CD4-positive, alpha-beta T cell treated with Interleukin-15 for 1 hour (primary cell): ENCODE measurements around the gene EEF1AKMT4.

ENCODE experiments used
- DNase-seq: peaks from one replicate; pipeline ENCODE4 v3.0.0-alpha.2; 2020

EEF1AKMT4 gene

DNA sequence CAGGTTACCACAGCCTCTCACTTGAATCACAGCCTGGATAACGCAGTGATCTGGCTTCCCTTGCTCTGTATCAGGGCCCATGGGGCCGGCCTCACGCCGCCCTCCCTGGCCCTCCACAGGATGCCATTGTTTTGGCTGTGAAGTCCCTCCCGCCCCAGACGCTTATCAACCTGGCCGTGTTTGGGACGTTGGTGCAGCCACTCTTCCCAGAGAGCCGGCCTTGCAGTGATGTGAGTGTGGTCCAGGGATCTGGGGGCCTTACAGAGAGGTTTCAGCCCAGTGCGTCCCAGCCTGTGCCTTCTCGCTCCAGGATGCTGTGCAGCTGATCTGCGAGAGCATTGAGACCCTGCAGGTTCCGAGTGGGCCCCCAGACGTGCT, 13.4 kb upstream of the EEF1AKMT4 start:
- DNase-seq: no peak

DNA sequence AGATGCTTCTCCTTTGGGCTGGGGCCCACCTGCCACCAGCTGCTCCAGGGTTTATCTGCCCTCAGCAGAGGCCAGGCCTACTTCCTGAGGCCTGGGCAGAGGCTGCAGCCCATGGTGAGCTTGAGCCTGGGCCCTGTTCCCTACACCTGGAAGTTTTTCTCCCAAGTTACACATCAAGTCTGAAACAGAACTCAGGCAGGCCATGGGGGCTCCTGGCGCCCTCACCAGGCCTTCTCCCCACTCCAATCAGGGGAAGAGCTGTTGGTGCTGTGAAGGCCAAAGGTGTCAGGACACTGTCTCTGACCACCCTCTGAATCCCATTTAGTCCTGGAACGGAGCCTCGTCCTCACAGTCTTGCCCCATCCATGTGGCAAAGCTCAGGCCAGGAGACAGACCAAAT, 12.8 kb upstream of the EEF1AKMT4 start:
- DNase-seq: no peak

DNA sequence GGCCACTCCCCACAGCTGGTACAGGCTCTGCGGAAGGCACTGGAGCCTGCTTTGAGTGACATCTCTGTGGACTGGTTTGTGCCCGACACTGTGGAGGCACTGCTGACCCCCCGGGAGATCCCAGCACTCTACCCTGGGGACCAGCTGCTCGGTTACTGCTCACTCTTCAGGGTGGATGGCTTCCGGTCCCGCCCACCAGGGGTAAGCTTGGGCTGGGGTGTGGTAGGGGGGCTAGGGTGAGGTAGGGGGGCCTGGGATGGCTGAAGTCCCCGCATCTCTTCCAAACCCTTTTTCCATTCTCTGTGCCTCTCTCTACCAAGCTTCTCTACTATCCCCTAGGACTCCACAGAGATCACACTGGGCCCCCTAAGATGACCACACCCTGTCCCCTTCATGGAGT, 12.3 kb upstream of the EEF1AKMT4 start:
- no peak for DNase-seq

GRCh38 chr3:184237807-184238206, 11.7 kb upstream of the EEF1AKMT4 start:
- DNase-seq: no peak

- DNase-seq: no peak
Observed at GRCh38 chr3:184238246-184238818, 11.1 kb upstream of the EEF1AKMT4 start.

DNA sequence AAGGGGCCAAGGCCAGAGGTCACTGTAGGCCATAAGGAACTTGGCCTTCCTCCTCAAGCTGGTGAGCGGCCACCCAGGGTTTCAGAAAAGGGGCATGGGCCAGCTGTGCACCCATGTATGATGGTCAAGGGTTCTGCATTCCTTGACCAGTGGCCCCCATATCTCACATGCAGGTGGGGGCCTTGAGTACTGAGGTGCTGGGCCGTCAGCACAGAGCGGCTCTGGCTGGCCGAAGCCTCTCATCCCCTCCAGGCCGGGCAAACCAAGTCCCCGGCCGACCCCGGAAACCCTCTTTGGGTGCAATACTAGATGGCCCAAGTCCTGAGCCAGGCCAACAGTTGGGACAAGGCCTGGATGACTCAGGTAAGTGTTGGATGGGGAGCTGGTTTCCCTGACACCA, 10.3 kb upstream of the EEF1AKMT4 start:
- no peak for DNase-seq

DNA sequence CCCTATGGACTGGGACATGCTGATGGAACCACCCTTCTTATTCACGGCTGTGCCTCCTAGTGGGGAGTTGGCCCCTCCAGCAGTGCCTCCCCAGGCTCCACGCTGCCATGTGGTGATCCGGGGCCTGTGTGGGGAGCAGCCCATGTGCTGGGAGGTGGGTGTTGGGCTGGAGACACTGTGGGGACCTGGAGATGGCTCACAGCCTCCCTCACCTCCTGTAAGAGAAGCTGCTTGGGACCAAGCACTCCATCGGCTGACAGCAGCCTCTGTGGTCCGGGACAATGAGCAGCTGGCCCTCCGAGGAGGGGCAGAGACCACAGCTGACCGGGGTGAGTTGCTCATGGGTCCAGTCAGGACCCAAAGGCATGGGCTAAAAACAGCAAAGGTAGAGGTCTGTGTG, 9.8 kb upstream of the EEF1AKMT4 start:
- DNase-seq: no peak

GRCh38 chr3:184240384-184241140, 8.9 kb upstream of the EEF1AKMT4 start:
- no peak for DNase-seq

DNA sequence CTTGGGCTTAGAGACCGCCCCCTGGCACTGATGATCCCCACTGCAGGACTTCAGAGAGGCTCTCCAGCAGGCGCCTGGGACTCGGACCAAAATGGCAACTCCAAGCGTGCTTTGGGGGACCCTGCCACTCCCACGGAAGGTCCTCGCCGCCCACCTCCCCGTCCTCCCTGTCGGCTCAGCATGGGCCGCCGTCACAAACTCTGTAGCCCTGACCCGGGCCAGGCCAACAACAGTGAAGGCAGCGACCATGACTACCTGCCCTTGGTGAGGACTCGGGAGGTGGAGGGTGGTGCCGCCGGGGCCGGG, 8.4 kb upstream of the EEF1AKMT4 start:
- DNase-seq: no peak

DNA sequence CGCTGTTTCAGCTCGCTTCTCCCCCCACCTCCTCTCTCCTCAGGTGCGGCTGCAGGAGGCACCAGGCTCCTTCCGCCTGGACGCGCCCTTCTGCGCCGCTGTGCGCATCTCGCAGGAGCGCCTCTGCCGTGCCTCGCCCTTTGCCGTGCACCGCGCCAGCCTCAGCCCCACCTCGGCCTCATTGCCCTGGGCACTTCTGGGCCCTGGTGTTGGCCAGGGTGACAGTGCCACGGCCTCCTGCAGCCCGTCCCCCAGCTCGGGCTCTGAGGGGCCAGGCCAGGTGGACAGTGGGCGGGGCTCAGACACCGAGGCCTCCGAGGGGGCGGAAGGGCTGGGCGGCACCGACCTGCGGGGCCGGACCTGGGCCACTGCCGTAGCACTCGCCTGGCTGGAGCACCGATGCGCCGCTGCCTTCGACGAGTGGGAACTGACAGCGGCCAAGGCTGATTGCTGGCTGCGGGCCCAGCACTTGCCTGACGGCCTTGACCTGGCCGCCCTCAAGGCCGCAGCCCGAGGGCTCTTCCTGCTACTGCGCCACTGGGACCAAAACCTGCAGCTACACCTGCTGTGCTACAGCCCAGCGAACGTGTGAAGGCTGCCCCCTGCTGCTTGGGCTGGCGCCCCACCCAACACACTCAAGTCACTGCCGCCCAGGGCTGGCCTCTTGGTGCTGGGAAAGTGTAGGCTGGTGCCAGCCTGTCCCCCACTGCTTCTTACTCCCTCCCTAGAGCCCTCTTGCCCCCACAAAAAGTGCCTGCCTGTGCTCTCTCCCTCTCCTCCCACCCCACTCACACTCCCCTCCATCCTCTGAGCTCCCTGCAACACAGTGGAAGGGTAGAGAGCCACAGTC, 7.8 kb upstream of the EEF1AKMT4 start:
- no peak for DNase-seq

- no peak for DNase-seq
Observed at GRCh38 chr3:184242297-184242685, 7.2 kb upstream of the EEF1AKMT4 start.

DNA sequence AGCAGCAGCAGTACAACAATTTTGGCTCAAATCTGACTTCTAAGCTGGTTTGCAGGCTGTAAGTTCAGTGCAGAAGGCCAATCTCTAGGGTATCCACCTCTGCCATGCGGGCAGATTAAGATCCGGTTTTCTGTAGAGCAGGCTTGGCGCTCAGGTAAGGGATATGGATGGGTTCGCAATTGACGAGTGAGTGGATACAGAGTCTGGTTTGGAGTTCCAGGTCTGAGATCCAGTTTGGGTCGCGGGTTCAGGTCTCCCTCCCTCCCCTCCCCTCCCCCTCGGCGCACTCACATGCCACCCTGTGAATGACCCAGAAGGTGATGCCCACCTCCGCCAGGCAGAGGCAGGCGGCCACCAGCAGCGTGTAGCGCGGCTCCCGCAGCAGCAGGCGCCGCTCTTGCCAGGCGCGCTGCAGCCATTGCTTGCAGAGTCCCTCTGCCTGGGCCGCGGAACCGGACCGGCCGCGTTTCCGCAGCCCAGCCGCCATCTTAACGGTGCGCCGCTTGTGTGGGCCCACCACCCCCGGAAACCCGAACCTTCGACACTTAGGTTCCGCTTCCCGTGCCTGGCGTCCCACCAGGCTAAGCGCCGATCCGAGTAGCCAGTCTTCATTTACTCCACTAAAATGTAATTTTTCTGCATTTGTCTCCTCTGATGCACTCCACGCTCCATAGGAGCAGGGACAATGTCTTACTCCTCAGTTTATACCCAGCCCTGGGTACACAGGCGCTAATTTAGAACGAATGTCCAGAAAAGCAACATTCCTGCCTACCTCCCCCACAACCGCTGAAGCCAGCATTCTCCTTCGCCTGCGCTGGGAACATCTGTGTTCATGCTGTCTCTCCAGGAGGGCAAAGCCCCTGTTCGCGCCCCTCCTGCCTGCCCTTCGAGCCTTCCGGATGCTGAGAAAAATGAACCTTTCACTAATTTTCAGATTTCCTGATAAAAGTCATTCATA, 739 bp upstream of the EEF1AKMT4 start, which contains the start of gene ALG3:
Gene ALG3 (minus strand): TSS at position 509 of the 958 bp plus-strand sequence. CDS start 22 bp downstream, at position 487.
- peak; percentile 82 for DNase-seq

DNA sequence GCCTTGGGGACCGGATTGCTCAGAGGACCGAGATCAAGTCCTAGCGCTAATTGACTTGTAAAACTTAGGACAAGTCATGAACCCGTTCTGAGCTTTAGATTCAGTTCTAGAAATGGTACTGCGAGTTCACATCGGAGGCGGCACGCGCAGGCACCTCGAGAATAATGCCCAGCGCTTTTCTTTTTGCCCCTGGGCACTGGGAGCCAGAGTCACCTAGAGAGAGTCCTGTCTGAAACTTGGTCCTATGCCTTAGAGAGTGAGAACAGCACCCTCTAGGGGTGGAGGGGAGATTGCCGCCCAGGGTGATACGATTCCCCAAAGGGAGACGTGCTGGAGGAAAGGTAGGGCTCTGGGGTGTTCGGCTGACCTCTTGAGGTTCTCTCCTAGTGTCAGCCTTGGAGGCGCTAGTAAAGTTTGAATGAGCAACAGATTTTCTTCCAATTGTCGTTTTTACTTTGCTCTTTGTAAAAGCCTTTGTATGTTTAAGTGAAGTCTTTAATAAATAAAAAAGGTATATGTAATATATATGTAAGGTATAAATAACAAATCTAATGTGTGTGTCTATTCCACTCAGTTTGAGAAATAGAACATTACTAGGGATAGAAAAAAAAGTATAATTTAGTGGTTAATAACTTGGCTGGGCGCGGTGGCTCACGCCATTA, 826 bp downstream of the EEF1AKMT4 start:
- peak; percentile 86 for DNase-seq

DNA sequence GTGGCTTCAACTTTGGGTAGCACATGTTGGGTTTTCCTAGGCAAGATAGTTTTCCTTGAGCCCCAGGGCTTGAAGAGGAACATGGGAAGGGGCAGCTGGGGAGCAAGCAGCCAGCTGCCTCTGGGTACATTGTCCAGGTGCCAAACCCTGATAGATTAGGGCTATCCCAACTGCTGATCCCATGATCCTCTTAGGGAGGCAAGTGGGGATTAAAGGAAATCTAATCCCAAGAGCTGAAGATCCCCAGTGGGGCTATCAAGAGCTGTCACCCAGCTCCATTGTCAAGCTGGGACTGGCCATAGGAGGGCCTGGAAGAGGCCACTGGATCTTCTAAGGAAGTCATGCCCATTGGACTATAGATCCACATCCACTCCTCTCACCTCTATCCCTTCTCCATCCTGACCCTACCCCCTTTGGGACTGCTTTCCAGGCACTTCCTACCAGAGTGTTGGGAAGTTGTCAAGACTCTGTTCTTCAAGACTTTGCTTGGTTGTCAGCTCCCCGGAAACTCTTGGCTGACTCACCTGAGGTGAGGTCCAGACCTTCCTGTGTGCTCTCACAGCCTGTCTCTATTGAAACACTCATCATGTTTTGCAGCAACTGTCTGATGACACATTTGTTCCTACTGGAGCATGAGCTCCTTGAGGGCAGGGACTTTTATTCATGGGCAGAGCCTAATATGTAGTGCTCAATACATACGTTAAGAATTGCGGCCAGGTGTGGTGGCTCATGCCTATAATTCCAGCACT, 6.0 kb downstream of the EEF1AKMT4 start:
- no peak for DNase-seq

DNA sequence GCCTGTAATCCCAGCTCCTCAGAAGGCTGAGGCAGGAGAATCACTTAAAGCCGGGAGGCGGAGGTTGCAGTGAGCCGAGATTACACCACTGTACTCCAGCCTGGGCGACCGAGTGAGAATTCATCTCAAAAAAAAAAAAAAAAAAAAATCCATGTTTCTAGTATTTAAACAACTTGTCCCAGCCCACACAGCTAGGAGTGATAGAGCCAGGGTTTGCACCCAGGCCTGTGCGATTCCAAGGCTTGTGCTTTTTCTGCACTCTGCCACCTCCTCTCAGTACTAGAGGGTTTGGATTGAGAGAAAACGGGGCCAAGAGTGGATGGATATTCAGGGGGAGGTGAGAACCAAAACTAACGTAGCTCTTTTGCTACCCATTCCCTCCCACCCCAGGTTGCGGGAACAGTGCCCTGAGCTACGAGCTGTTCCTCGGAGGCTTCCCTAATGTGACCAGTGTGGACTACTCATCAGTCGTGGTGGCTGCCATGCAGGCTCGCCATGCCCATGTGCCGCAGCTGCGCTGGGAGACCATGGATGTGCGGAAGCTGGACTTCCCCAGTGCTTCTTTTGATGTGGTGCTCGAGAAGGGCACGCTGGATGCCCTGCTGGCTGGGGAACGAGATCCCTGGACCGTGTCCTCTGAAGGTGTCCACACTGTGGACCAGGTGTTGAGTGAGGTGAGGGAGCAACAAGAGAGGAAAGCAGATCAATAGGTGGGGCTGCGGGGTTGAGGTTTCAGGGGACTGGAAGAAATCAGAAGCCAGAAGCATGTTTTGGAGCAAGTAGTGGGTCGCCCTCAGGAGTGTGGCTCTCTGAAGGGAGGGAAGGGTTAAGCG, 7.8 kb downstream of the EEF1AKMT4 start:
- no peak for DNase-seq

- DNase-seq: no peak
Observed at GRCh38 chr3:184258926-184259325, 9.5 kb downstream of the EEF1AKMT4 start.

GRCh38 chr3:184259396-184259877, 10.0 kb downstream of the EEF1AKMT4 start:
- DNase-seq: no peak

DNA sequence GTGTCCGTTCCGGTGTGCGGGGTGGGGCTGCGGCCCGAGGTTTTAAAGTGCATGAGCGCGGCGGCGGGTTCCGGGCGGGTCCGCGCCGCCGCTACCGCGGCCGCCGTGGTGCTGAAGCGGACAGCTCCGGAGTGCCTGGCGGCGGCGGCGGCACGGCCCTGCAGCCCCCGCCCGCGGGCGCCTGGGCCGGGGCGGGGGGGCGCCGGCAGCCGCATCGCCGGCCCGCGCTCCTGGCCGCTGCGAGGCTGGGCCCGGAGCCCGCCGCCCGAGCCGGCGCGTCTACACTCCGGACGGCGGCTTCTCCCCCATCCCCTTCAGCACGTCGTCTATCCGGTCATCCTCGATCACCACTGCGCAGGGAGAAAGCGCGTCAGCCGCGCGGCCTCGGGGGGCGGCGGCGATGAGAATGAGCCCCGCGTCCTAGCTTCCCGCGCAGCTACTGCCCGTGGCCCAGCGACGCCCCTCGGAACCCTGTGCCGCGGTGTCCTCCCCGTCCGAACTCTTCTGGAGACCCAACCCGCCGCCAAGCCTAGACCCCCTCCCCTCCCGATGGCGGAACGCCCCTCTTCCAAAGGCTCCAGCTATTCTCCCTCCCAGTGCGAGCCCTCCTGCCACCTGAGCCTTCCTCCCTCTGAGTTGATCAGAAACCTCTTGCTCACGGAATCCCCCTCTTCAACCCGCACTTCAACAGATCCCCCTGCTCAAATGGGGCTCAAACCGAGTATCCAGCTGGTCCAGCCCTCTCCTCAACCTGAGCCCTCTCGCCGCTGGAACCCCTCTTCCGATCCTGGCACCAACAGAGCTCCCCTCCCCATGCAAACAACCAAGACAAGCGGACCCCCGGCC, 10.6 kb downstream of the EEF1AKMT4 start:
- no peak for DNase-seq

DNA sequence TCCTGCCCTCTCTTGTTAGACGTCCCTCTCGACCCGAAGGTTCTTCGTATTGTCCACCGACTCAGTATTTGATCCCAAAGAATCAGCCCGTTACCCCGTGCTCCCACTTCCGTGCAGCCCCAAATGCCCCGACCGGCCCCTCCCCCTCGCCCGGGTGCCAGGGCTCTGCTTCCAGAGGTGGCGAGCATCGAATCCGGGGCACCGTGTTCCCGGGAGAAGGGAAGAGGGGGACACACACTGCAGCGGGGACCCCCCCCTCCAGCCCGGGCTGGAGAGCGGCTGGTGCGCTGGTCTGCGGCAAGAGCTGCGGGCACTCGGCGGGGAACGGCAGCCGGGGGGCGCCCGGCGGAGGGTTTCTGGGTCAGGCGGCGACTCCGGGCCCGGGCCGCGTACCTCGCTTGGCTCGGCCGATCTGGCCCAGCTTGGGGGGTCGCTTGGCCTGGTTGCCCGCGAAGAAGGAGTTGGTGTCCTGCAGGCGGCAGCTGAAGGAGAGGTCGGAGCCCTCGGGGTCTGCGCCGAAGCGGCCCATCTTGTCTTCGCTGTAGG, 11.3 kb downstream of the EEF1AKMT4 start:
- no peak for DNase-seq
